ENCODE results near the gene MRPL10. TPM values are rescaled to one million over a fixed set of nuclear protein-coding genes. Genes with fewer than 3 reads are reported as not detected.

Gene MRPL10
- total and polyA plus RNA-seq, 2 of the 8 experiments (the other 6 are each of a cell fraction or from before 2014, with no cell fraction given), result 85.3 to 214 TPM

- TF ChIP-seq USF2 (IDR thresholded peaks at IDR 0.05; ENCODE audit: low read length) (no peak), E2F6 (IDR thresholded peaks at IDR 0.05) (no peak), GTF2F1 (IDR thresholded peaks at IDR 0.05; ENCODE audit: borderline replicate concordance, low read depth, low read length) (no peak)
These were observed 24.4 kb upstream of the MRPL10 start (continued) for GRCh38 chr17:47855737-47856136.

All from H1 (cell line).